Stomach (tissue), 9 donors: ENCODE data around the gene HSPB7. TPM values are rescaled to one million over a fixed set of nuclear protein-coding genes. Genes with fewer than 3 reads are reported as not detected.
A peak's percentile ranks its signal among the peaks of the same experiment; 100 is the strongest.

Source experiments
- DNase-seq, 2 donors: peaks; one replicate each; pipeline versions ENCODE4 v3.0.0 to v3.0.0-alpha.2; 2013 to 2019
- H3K27ac ChIP-seq, 5 donors: fragments of 200-600 bp in 4 of 5; sonication (generic) in 4 of 5; one replicate each; pipeline ENCODE4 v1.5.1; 2013 to 2019; ENCODE audit warnings: mild to moderate bottlenecking in 1 of 5, moderate library complexity in 1 of 5
- H3K27me3 ChIP-seq, 3 donors: fragments of 200-600 bp; sonication (generic); one replicate each; pipeline ENCODE4 v1.5.1; 2017 to 2019; ENCODE audit warnings: mixed run types in 1 of 3
- H3K36me3 ChIP-seq, 4 donors: fragments of 200-600 bp; sonication (generic); 1 replicate in 3 of 4; 2 replicates in 1 of 4; pipeline ENCODE4 v1.5.1; 2016 to 2019
- H3K4me1 ChIP-seq, 4 donors: fragments of 200-600 bp; sonication (generic); one replicate each; pipeline ENCODE4 v1.5.1; 2016 to 2019
- H3K4me3 ChIP-seq, 4 donors: fragments of 200-600 bp; sonication (generic) in 3 of 4; one replicate each; pipeline ENCODE4 v1.5.1; 2016 to 2019; ENCODE audit warnings: mild to moderate bottlenecking in 1 of 4
- H3K9me3 ChIP-seq, 4 donors: fragments of 200-600 bp; sonication (generic); one replicate each; pipeline ENCODE4 v1.5.1; 2016 to 2019
- CTCF ChIP-seq, 7 experiments: fragments of 450-650 bp in 4 of 7; fragments of 200-600 bp in 3 of 7; sonication (generic) in 3 of 7; IDR thresholded peaks; one replicate each; pipeline ENCODE4 v1.5.1; 2016 to 2019; ENCODE audit warnings: antibody characterized with exemption in 7 of 7, control low read depth in 2 of 7, mild to moderate bottlenecking in 1 of 7
- EP300 ChIP-seq: sonication (generic); formaldehyde crosslinking; IDR thresholded peaks from one replicate; pipeline ENCODE4 v1.6.1; 2017; ENCODE audit warnings: antibody characterized with exemption
- POLR2A ChIP-seq, 4 donors: fragments of 450-650 bp; IDR thresholded peaks; one replicate each; pipeline ENCODE4 v1.6.1; 2016; ENCODE audit warnings: antibody characterized with exemption in 4 of 4, control low read depth in 2 of 4, mild to moderate bottlenecking in 1 of 4, moderate library complexity in 1 of 4
- POLR2AphosphoS5 ChIP-seq, 3 donors: sonication (generic); formaldehyde crosslinking; IDR thresholded peaks; one replicate each; pipeline ENCODE4 v1.6.1; 2016; ENCODE audit warnings: antibody characterized with exemption in 3 of 3
- WGBS, 5 donors: extraction: QIAGEN DNeasy Blood & Tissue Kit in 3 of 5; methylation state at CpG; one replicate each; pipeline versions ENCODE4 v1.1.5 to v1.1.7; 2013 to 2018; 5-methylcytosine and 5-hydroxymethylcytosine counted together
- intact Hi-C: fragments of 100-400 bp; cut with DNase I; formaldehyde crosslinking; loops from one replicate; pipeline ENCODE4 v1.15.1; 2023; ENCODE audit warnings: low total_unique reads
- polyA plus RNA-seq, 3 donors: library from polyadenylated mRNA; stranded (reverse); fragments of 200-250 nt; gene quantifications; one replicate each; pipeline ENCODE4 v1.2.3, GENCODE V29; 2013
- small RNA-seq, 4 donors: library from RNA; depleted of rRNA; stranded (forward); fragments of <200 nt; gene quantifications; one replicate each; pipeline ENCODE3, GENCODE V24; 2016
- total RNA-seq, 5 donors: library from RNA; depleted of rRNA; stranded (reverse); fragments of >200 nt; gene quantifications; one replicate each; pipeline versions ENCODE4 v1.1.0 to v1.2.3, GENCODE V29; 2014 to 2016
- donor health status: healthy with polysubstance abuse.
- donor health status: Bipolar disorder and iron deficiency.
- donor health status: healthy.

Gene HSPB7
- total and polyA plus RNA-seq, 8 donors = 9.9 to 83.5 (median 23.8) TPM

GRCh38 chr1:15966956-15967344, 50.9 kb downstream of the HSPB7 start:
- peak overlapping the region in 3 of 5 donors; percentile 38 to 67 (median 62) for H3K27ac ChIP-seq
- no peak overlapping the region for H3K4me3 ChIP-seq
- no peak for DNase-seq

GRCh38 chr1:15966081-15966955, 51.5 kb downstream of the HSPB7 start:
- H3K4me3 ChIP-seq = no peak overlapping the region
- intact Hi-C loops = no loop called here
- H3K36me3 ChIP-seq = peaks cover 0 to 37% (median 32%) of the 10 kb centered on the region in 4 donors
- TF ChIP-seq POLR2A (IDR thresholded peaks at IDR 0.05) (no peak), EP300 (no peak), CTCF (IDR thresholded peaks at IDR 0.05) (no peak), POLR2AphosphoS5 (IDR thresholded peaks at IDR 0.05) (no peak)
- peak in 1 of 2 donors; percentile 32 for DNase-seq
- 51 to 63% (median 58%) methylated on average over 18 of the region's 18 CpGs for WGBS, 5 donors
- peaks cover 13 to 61% (median 35%) of the 10 kb centered on the region in 4 donors for H3K4me1 ChIP-seq
- no peaks in the 10 kb centered on the region for H3K9me3 ChIP-seq
- peak overlapping the region; percentile 38 to 67 (median 55) for H3K27ac ChIP-seq
- no peaks in the 10 kb centered on the region for H3K27me3 ChIP-seq

More at GRCh38 chr1:15966956-15967344, 50.9 kb downstream of the HSPB7 start:
- H3K4me1 ChIP-seq = peaks cover 13 to 61% (median 35%) of the 10 kb centered on the region in 4 donors
- peaks cover 2 to 35% (median 32%) of the 10 kb centered on the region in 4 donors for H3K36me3 ChIP-seq
- TF ChIP-seq POLR2AphosphoS5 (IDR thresholded peaks at IDR 0.05) (no peak), EP300 (no peak), POLR2A (IDR thresholded peaks at IDR 0.05) (no peak), CTCF (IDR thresholded peaks at IDR 0.05) (no peak)
- H3K9me3 ChIP-seq = no peaks in the 10 kb centered on the region
- H3K27me3 ChIP-seq = no peaks in the 10 kb centered on the region
- intact Hi-C loops = no loop called here
- WGBS, 5 donors = 92 to 100% (median 96%) methylated on average over 4 to 6 of the region's 6 CpGs

GRCh38 chr1:15965228-15965767, 52.5 kb downstream of the HSPB7 start:
- H3K27me3 ChIP-seq = no peaks in the 10 kb centered on the region
- peak overlapping the region in 4 of 5 donors; percentile 38 to 67 (median 58) for H3K27ac ChIP-seq
- no peak overlapping the region for H3K4me3 ChIP-seq
- TF ChIP-seq CTCF (IDR thresholded peaks at IDR 0.05) = no peak
- TF ChIP-seq POLR2AphosphoS5 (IDR thresholded peaks at IDR 0.05) = peak in 1 of 3 donors; percentile 48
- peaks cover 0 to 30% (median 29%) of the 10 kb centered on the region in 4 donors for H3K36me3 ChIP-seq
- H3K4me1 ChIP-seq = peaks cover 13 to 62% (median 35%) of the 10 kb centered on the region in 4 donors
- WGBS, 5 donors = 39 to 45% (median 41%) methylated on average over 7 of the region's 7 CpGs
- DNase-seq = no peak
- H3K9me3 ChIP-seq = no peaks in the 10 kb centered on the region
- intact Hi-C loops = no loop called here

Small RNA genes within 50 kb of the gene (small RNA-seq; reads per million reads assigned to genes)
- gene AL355994.1 (0 reads per million in 4 donors), gene AL355994.5 (0 to 0.53 (median 0) reads per million in 4 donors)

Other genes starting within 250 kb of the HSPB7 start
- gene UQCRHL, start 210.4 kb downstream of the HSPB7 start, total RNA-seq = 10 to 100 TPM in 1 of 5 donors, 1 to 10 TPM in 2, under 1 TPM in 1, not detected in 1; 0.58 to 11.0 (median 2.0) TPM
- gene UQCRHL, start 210.4 kb downstream of the HSPB7 start, polyA plus RNA-seq = 1 to 10 TPM; 2.4 to 3.4 (median 3.2) TPM
- 100 to 1,000 TPM in 1 of 5 donors, 10 to 100 TPM in 4; 16.8 to 114 (median 44.9) TPM for gene SPEN, start 170.3 kb downstream of the HSPB7 start, total RNA-seq
- 10 to 100 TPM in 1 of 3 donors, 1 to 10 TPM in 2; 5.6 to 14.7 (median 8.7) TPM for gene SPEN, start 170.3 kb downstream of the HSPB7 start, polyA plus RNA-seq
- 100 to 1,000 TPM in 1 of 5 donors, 10 to 100 TPM in 4; 13.0 to 136 (median 65.9) TPM for gene ZBTB17, start 41.9 kb downstream of the HSPB7 start, total RNA-seq
- gene ZBTB17, start 41.9 kb downstream of the HSPB7 start, polyA plus RNA-seq = 10 to 100 TPM; 40.7 to 46.3 (median 44.2) TPM
- not detected for gene SRARP, start 13.8 kb downstream of the HSPB7 start, total RNA-seq
- gene SRARP, start 13.8 kb downstream of the HSPB7 start, polyA plus RNA-seq = under 1 TPM in 1 of 3 donors, not detected in 2; 0.75 TPM
- gene CLCNKA, start 4.0 kb upstream of the HSPB7 start, total RNA-seq = 10 to 100 TPM in 1 of 5 donors, 1 to 10 TPM in 1, under 1 TPM in 1, not detected in 2; 0.55 to 16.1 (median 5.1) TPM
- gene CLCNKA, start 4.0 kb upstream of the HSPB7 start, polyA plus RNA-seq = 1 to 10 TPM; 2.7 to 6.0 (median 3.9) TPM
- under 1 TPM in 1 of 5 donors, not detected in 4; 0.92 TPM for gene CLCNKB, start 25.7 kb upstream of the HSPB7 start, total RNA-seq
- under 1 TPM; 0.19 to 0.60 (median 0.31) TPM for gene CLCNKB, start 25.7 kb upstream of the HSPB7 start, polyA plus RNA-seq
- gene FAM131C, start 55.6 kb upstream of the HSPB7 start, total RNA-seq = not detected
- under 1 TPM in 2 of 3 donors, not detected in 1; 0.35 to 0.37 TPM for gene FAM131C, start 55.6 kb upstream of the HSPB7 start, polyA plus RNA-seq
- 100 to 1,000 TPM in 1 of 5 donors, 10 to 100 TPM in 3, 1 to 10 TPM in 1; 6.7 to 200 (median 42.7) TPM for gene EPHA2, start 138.0 kb upstream of the HSPB7 start, total RNA-seq
- 10 to 100 TPM in 2 of 3 donors, 1 to 10 TPM in 1; 4.6 to 30.4 (median 11.0) TPM for gene EPHA2, start 138.0 kb upstream of the HSPB7 start, polyA plus RNA-seq
- gene ARHGEF19, start 194.6 kb upstream of the HSPB7 start, total RNA-seq = 10 to 100 TPM in 2 of 5 donors, 1 to 10 TPM in 3; 3.5 to 17.4 (median 8.1) TPM
- gene ARHGEF19, start 194.6 kb upstream of the HSPB7 start, polyA plus RNA-seq = 10 to 100 TPM in 1 of 3 donors, 1 to 10 TPM in 2; 9.5 to 20.1 (median 9.5) TPM
- 10 to 100 TPM in 1 of 5 donors, 1 to 10 TPM in 2, under 1 TPM in 1, not detected in 1; 0.45 to 18.8 (median 2.7) TPM for gene CPLANE2, start 219.1 kb upstream of the HSPB7 start, total RNA-seq
- gene CPLANE2, start 219.1 kb upstream of the HSPB7 start, polyA plus RNA-seq = 1 to 10 TPM; 1.8 to 3.4 (median 2.3) TPM